ENCODE results near the gene FBXW4.
"Not testable (repeated sequence)": the region's sequence is repeated elsewhere in the genome, so short reads cannot be mapped to it uniquely, and the experiment has no call there.

FBXW4 gene

DNA sequence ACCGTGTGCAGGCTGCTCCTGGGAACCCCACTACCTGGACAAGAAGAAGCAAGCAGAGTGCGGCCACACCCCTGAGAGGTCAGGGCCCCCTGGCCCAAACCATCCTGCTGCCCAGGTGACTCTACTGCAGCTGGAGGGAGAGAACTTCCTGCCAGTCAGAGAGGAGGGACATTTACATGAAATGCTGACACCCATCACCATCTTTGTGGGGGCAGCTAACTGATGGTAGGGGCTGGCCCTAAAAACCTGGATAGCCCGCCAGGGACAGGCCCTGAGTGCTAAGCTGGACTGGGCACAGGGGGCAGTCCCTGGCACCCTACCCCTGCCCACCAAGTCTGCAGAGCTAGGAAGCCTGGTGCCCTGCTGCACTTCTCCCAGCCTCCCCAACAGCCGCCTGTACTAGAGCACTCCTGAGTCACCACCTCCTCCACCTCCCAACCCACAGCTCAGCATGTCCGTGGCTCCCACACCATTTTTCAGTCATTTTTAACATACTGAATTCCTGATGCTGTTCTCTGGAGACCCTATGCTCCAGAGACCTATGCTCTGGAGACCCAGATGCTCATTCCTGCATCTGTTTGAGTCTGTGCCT, 79.3 kb downstream of the FBXW4 start:
- DNase-seq: no peak

DNA sequence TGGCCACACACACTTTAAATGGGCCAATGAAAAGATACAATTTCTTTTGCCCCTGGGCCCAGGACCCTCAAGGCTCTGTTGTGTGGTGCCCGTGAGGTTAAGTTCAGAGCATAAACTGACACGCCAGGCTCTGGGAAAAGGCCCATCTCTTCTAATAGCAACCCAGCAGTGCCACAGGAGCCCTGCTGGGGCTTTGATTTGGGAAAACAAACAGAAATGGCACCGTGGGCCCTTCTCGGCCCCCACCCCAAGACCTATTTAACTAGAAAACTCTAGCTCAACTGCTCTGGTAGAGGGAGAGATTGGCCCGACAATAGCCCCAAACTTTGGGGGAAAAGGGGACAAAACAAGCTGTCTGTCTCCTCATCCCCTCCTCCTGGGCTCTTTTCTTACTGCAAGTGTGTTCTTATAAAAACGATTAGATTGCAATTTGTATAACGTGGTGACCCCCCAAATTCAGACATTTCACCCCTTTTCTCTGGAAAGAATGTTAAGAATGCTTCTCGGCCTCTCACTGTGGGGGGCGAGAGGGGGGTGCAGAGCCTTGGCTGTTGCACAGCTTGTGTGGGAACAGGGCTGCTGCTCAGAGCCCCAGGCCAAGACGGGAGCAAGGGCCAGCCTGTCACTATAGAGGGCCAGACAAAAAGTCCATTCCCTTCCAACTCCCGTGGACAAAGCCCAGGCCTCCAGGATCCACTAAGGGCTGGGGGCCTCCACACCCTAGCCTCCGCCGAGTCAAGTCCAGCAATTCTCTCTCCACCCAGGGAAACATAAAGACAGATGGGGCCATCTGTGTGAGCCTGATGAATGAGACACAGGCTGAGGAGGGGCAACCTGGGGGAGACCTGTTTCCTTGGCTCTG, 80.1 kb downstream of the FBXW4 start:
- DNase-seq: no peak

DNA sequence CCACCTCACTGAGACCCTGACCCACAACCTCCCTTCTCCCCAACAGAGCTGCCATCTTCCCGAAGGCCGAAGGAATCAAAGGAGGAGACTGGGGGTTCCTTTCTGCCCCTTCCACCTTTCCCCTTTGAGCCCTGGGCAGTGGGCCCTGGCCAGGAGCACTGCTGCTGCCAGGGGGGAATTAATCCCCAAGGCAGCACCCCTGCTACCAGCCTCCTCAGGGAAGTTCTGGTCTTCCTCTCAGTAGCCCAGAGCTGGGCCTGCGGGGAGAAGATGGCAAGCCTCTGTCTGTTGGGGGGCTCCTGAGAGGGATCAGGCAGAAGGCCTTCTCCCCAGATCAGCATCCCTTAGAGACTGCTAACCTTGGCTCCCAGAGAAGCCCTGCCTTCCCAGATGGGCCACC, 81.3 kb downstream of the FBXW4 start:
- no peak for DNase-seq

DNA sequence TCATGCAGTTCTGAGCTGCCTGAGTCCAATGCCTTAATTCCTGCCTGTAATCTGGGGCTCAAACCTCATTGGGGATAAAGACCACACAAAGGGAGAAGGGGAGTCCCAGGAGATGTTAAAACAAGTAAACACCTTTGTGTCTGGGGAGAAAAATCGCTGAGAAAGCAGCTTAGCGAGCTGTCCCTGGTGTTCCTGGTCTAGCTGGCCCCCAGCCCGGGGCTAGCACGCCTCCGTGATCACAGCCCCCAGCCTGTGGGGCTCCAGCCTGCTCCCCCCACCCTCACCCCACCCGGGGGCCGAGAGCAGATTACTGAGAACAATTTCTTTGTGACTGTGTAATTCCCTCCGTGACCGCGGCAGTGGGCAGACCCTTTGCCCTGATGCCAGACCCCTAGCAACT, 82.1 kb downstream of the FBXW4 start:
- DNase-seq: no peak

DNA sequence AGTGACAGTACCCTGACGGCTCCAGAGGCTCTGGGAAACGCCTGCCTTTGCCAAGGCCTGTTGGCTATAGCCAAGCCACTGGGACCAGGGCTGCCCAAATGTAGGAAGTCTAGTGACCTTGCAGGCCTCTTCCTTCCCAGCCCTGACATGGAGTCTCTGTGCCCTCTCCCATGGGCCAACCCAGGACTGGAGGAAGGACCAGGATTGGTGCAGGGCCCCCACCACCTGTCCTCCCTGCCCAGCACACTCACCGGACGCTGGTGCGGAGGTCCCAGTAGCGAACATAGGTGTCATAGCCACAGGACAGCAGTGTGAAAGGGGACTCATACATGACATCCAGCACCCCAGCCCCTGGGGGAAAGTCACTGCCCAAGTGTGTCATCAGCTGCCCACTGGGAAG, 82.9 kb downstream of the FBXW4 start:
- DNase-seq: no peak

DNA sequence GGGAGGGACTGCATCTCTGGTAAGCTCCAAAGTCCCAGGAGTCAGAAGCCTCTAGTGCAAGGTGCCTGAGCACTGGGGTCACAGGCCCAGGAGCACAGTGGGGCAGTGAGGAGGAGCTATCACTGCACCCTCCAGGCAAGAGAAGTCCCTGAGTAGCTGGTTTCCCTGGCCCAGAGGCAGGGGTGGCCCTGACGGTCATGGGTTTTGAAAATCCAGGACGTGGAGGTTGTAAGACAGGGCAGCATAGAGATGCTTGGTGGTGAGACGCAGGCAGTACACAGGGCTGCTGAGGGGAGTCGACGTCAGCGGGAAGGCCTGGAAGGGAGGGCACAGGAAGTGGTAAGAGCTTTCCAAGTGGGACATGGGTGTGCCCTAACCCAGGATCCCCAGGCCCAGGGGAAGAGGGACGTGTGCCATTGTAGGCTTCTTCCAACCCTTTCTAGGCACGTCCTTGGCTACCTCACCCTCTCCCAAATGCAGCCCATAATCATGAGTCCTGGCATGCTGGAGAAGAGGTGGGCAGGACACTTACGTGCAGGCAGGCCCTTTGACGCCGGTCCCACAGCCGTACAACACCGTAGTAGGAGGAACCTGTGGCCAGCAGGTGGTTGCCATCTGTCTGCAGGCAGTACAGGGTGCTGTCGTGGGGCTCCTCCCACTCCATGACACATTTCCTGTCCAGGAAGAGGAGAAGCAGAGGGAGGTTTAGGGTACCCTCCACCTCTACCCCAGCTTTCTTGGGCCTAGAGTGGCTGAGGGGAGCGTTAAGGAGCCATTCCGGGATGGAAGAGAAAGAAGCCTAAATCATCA, 83.7 kb downstream of the FBXW4 start:
- peak; percentile 13 for DNase-seq

DNA sequence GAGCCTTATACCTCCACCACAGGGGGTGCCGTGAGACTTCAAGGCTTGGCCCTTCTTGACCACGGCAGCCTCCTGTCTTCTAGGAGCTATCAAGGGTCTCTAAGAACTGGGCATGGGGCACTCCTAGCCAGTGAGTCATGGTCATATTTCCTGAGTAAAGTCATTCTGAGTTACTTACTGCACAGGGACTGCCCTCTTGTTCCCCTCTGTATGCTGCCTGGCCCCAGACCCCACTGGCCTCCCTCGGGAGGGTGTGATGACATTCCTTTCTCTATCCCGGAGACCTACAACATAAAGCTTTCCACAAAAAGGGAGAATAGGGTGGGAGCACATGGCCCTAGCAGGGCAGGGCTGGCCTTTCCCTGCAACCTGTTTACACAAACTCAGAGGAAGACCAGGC, 85.5 kb downstream of the FBXW4 start:
- DNase-seq: no peak

DNA sequence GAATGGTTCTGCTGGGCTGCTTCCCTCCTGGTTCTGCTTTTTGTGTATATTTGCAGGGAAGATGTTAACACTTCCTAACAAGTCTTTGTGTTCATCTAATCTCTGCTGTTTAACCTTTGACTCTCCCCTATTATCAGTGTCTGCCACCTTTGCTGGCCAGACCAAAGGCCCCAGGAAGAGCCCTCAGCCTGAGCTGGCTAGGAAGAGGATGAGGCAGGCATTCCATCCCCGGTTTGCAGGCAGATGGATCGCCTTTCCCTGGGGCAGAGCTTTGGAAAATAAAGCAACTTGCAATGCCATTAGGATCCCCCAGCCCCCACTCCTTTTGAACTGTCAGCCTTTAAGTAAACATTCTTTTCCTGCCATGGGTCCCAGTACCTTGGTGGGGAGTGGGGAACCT, 87.8 kb downstream of the FBXW4 start:
- no peak for DNase-seq

DNA sequence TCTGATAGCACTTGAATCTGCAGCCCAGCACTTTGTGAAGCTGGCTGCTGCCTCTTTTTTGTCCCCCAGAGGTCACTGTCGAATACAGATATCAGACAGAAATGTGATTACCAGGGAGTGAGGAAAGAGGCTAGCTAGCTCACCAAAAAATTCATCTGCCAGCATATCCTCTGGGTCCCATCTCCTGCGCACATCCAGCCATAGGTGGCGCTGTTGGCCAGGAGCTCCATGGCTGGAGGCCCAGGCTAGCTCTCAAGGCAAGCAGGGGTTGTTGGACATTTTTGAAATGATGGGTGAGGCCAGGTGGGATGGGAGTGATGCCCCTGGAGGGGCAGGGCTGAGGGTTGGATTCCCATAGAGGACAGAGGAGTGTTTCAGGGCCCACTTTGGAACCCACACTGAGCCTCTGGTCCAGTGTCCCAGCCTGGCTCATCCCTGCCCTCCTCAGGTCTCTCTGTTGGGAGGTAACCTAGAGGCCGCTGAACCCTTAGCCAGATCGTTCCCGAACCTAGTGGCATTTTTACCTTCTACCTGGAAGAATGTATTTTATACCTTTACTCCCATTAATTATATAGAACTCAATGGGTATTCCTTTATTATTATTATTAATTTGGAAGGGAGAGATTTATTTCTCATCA, 92.1 kb downstream of the FBXW4 start:
- peak; percentile 59 for DNase-seq

DNA sequence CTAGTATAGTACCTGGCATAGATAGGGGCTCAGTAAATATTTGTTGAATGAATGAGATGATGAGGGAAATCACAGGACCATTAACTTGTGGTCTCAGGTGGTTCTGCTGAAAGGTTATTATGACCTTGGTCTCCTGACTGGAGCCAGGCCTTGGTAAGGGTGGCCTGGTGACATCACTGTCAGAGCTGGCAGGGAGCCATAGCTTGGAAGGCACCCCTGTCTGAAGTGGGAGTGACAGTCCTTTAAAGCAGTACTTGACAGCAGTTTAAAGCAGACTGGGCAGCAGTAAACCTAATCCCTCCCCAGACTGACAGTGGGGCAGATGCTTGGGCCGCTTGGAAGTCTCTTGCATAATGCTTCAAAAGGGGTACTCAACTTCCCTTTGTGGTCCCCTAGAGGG, 93.4 kb downstream of the FBXW4 start:
- no peak for DNase-seq

DNA sequence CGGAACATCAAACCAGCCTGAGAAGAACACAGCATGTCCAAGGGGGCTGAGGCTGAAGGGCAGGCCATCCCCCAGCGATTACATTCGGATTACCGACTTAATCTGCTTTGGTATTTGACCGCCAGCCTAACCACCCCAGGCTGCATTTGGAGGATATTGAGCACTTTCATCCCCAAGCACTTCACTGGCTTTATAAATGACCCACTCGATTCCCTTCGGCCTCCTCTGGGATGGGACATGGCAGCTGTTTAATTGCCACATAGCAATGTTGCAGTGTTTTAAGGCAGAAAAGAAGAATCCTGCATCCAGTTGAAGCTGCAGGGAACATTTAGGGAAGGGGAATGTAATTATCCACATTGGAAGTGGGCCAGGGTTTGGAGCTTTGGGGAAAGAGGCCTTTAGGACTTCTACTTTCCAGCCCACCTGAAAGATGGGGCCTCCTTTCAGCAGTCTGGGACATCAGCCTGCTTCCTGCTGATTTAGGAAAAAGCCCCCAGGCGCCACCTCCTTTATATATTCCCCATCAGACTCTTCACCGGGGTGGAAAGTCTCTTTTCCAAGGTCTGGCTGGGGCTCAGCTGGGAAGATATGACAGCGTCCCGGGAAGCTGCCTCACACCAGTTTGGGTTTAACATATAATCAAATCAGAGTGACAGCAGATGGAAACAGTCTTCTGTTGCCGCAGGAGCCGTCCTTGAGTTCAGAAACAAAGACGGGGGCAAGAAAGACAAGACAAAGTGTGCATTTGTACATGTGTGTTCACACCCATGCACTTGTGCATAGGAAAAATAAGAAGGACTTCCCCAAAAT, 97.7 kb downstream of the FBXW4 start:
- DNase-seq: no peak

DNA sequence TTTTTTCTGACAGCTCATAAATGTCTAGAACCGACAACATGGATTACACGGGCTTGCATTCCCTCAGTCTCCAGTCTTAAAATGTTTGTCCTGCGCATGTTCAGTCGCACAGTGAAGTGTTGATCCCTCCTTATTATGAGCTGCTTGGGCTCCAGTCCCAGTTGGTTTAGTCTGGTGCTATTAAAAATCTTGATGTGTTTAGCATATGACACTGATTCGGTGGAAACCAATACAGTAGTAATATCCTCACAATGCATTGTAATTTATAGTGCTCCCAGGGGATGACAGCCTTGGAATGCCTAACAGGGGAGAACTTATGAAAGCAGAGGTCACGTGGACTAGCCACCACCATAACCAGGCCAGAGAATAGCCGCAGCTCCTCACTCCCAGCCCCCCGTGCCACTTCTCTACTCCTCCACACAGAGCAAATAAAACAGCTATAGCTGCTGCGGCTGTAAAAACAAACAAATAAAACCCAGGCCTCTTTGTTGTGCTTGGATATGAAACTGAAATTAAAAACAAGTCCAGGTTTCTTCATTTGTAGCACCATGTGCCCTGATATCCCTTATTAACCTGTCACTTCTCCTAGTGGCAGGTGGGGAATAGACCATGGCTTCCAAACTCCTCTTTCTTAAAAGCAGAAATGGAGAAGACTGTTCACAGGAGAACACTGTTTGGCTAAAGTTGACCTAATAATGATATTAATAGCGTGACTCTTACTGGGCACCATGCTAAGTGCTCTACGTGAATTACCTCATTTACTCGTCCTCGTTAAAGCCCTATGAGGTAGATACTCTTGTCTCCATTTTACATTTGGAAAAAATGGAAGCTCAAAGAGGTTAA, 99.2 kb downstream of the FBXW4 start:
- no peak for DNase-seq

DNA sequence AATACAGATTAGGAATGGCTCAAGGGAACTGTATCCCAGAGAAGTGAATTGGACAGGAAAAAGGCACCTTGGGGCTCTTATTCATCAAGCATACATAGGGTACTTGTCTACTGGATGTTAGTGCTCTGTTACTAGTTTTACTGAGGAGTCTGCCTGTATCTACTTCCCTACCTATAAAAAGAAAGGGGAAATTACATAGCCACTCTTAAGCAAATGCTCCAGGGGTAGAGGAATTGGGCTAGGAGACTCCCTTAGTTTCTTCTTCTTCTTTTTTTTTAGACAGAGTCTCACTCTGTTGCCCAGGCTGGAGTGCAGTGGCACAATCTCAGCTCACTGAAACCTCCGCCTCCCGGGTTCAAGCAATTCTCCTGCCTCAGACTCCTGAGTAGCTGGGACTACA, 101.6 kb downstream of the FBXW4 start:
- not testable (repeated sequence) for DNase-seq

DNA sequence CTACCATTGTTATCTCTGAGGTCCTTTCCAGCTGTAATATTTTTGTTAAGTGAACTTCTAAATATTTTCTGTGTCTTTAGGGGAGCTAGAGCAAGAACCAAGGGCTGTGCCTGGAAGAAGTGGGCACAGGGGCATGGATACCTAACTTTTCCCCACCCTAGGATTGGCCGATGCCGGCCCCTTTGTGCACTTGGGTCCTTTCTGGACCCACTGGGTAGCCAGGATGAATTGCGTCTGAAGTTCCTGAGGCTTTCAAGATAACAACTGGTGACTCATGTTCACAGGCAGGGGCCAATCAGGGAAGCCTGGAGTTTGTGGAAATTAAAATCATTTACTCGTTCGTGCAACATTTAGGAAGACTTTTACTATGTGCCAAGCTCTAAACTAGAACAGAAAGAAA, 106.1 kb downstream of the FBXW4 start:
- DNase-seq: no peak

DNA sequence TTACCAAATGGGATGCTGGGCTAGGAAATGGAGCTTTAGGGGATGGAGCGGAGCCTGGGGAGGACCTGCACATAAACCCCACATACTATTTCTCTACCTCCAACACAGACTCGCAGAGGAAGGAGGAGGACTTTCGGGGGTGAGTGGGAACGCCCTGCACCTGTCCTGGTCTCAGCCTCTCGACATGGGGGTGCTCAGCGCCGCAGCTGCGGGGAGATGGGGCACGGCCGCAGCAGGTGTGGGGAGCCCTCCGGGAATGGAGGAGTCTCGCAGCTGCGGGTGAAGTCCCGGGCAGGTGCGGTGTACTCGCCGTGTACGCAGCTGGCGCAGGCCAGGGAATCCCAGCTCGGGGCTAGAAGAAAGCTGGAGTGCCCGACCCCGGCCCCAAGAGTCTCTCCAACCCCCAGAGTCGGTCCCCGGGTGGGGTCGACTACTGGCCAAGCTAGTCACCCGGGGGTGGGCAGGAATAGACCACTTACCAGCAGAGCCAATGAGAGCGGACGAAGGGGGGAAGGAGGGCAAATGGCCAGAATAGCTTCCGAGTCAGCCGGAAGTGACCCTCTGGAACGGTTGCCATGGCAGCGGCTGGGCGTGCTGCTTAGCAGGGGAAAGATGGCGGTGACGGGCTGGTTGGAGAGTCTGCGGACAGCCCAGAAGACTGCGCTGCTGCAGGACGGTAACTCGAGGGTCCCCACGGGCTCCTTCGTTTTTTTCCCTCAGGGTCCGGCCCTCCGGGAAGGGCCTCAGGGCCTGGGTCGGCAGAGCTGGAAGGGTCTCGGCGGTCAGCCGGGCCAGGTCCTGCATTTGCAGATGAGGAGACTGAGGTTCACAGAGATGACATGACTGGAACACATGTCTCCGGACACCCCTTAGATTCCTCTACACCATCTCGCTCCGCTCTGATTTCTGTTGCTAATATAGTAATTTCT, 107.0 kb downstream of the FBXW4 start, which contains the start of the genes DPCD and POLL:
Gene DPCD (plus strand): TSS at position 597 of the 929 bp plus-strand sequence. CDS start 16 bp downstream, at position 613.
Gene POLL (minus strand): TSS at position 533 of the 929 bp plus-strand sequence. CDS start 897 bp downstream, outside the sequence.
- peak; percentile 93 for DNase-seq

DNA sequence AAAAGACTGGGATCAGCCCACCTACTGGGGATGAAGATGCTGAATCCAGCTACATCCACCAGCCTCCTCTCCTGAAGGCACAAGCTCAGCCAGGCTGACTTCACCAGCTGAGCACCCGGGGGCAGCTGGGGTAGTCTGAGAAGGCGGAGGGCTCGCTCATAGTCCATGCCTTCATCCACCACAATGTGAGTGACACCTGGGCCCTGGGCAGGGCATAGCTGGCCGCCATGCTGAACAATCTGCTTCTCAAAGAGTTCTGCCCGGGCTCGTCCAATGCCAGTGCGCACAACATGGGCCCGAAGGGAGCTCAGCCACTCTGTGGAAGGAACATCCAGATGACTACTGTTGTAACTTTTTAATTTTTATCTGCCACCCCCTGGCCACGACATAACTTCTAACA, 109.1 kb downstream of the FBXW4 start:
- no peak for DNase-seq

DNA sequence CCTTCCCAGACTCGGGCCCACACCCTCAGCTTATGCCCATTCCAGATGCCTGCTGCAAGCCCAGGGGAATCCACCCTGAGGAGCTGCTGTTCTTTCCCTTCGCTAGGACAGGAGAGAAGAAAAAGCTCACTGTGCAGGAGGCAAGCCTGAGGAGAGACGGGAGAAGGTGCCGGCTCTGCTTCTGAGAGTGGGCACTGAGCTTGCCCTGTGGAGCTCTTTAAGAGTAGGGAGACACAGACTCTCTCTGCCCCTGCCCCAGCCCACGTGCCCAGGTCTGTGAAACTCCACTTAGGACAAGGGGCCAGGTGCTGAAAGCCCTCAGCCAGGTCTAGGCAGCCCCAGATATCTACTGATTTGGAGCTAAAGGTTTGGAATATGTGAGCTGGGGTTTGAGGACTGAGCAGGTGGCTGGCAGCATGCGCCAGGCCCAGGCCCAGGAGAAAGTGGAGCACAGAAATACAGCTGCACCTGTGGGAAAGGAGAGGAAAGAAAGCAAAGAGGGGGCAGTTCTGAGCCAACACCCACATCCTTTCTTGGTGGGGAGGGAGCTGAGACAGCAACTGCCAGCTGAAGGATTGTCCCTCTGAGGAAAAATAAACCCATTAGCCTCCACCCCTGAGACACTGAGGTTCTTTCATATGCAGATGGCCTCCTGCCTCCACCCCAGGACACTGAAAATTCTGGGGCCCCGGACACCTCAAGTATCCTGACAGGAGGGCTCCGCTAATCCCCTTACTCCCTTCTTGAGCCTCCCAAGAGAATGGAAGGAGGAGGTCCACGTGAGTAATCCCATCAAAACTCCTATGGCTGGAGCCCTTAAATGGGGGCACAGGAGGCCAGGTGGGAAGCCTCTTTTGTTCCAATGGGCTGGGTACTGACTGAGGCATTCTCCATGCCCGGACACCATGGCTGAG, 114.2 kb downstream of the FBXW4 start:
- no peak for DNase-seq

DNA sequence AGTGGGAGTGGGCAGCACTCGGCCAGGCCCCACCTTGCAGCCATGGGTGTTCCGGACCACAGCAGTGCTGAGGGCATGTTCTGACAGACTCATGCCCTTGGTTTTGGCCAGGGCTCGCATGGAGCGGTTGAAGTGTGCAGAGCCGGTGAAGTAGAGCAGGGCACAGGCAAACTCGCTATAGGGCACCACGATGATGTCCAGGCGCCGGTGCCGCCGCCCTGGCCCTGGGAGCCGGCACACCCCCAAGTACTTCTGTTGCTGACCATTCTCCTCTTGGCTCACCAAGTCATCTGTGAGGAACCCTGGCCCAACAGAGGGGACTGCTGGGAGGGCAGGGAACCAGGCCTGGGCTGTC, 115.5 kb downstream of the FBXW4 start:
- DNase-seq: no peak

All from CD4-positive, alpha-beta T cell treated with Interleukin-6 for 4 hours (primary cell).